Measurements from ENCODE around the gene ZFP36L1.

The ZFP36L1 gene

GRCh38 chr14:68816183-68816942, 23.5 kb upstream of the ZFP36L1 start:
- peak; percentile 83 for DNase-seq (ENCODE audit: low spot score)

GRCh38 chr14:68815298-68816182, 22.7 kb upstream of the ZFP36L1 start:
- peak; percentile 16 for DNase-seq (ENCODE audit: low spot score)

- peak; percentile 61 for DNase-seq (ENCODE audit: low spot score)
Measured at GRCh38 chr14:68814539-68815297, 21.9 kb upstream of the ZFP36L1 start.

- DNase-seq (ENCODE audit: low spot score), result no peak
Measured at GRCh38 chr14:68814238-68814538, 21.3 kb upstream of the ZFP36L1 start.

DNA sequence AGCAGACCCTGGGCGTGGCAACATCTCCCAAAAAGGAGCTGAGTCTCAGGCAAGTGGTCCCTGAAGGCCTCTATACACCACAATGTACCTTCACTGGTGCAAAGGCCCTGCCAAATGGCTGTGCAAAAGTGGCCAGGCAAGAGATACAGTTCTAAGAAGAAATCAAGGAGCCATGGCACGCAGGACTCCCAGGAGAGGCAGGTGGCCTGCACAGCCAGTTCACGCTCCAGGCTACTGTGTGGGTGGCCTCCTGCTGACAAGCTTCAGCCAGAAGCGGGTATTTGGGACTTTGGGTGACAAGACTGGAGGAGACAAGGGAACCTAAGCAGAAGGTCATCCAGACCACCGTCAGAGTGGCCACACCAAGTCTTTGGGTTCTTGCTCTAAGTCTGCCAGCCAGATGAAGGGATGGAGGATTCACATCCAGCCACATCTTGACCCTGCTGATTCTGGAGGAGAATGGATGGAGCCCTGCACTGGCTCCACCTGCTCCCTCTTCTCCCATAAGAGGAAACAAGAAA, 20.5 kb upstream of the ZFP36L1 start:
- DNase-seq (ENCODE audit: low spot score), result no peak

DNA sequence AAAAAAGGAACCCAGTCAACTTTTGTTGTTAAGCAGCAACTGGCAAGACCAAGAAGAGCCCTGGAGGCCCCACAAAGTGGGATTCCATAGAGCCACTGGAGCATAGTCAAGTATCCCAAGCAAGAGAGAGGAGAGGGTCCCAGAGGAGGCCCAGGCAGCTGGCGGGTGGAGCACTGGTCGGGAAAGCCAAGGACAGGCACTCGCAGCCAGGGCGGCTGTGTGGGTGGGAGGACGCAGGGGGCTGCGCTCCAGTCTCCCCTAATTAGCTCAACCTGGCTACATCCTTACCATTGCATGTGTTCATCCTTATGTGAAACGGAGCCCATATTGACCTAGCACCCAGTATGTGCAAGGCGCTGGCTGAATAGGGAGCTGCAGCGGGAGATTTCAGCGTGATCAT, 18.3 kb upstream of the ZFP36L1 start:
- DNase-seq (ENCODE audit: low spot score), result no peak

- DNase-seq (ENCODE audit: low spot score), result no peak
Measured at GRCh38 chr14:68810173-68811153, 17.6 kb upstream of the ZFP36L1 start.

DNA sequence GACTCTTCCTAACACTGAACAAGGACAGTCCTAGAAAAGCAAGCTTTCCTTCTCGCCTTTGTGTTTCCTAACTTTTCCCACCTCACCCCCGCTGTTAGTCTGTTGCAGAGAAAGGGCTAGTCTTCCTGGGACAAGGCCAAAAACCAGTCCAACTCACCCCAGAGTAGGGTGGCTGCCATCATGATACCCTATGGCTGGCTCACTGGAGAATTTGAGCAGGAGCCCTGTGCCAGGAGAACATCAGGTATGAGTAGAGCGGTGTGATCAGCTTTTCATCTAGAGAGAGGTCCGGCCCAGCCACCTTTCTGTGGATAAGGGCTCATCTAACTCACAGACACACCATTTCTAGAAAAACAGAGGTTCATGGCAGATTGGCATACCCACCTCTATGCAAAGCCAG, 16.7 kb upstream of the ZFP36L1 start:
- no peak for DNase-seq (ENCODE audit: low spot score)

- no peak for DNase-seq (ENCODE audit: low spot score)
Measured at GRCh38 chr14:68808696-68809480, 16.0 kb upstream of the ZFP36L1 start.

DNA sequence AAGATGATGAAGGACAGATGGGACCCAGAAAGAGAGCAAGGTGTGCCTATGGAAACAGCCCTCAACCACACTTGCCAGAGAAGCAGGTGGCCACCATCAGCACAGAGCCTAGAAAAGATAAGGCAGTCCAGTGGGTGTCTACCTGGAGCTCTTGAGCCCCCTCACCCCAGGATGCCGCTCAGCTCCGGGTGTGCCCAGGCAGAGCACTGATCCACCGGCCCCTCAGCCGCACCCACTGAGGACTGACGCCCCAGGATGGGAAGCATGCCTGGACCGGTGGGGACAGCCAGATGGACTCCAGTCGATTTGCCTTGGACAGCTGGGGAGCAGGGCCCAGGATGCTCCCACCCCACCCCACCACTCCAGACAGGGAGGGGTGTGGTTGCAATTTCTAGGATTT, 15.1 kb upstream of the ZFP36L1 start:
- DNase-seq (ENCODE audit: low spot score), result no peak

GRCh38 chr14:68807148-68807600, 14.3 kb upstream of the ZFP36L1 start:
- no peak for DNase-seq (ENCODE audit: low spot score)

DNA sequence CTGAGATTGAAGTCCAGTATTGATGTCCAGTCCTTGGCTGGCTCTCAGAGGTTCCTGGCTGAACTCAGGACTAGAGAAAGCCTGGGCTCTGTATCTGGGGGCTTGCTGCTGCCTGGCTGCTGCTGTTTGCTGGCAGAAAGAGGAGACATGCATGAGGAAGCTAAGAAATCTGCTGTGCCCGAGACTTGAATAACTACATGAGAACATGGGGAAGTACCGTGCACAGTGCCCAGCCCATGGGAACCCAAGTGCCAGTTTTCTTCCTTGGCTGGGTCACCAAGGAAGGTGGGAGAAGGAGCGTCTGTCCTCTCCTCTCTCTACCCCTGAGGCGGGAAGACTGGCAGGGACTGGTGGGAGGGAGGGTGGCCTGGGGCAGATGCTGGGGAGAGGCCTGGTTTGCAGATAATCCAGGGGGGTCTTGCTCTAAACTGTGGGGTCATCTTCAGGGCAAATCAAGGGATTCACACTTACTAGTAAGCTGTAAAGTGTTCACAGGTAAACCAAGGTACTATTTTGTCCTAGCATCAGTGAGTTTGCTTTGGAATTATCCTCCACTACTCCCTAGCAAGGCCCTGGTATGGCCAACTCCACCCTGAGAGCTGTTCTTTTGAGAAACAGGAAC, 13.8 kb upstream of the ZFP36L1 start:
- no peak for DNase-seq (ENCODE audit: low spot score)

- DNase-seq (ENCODE audit: low spot score), result no peak
Measured at GRCh38 chr14:68805414-68805813, 12.5 kb upstream of the ZFP36L1 start.

DNA sequence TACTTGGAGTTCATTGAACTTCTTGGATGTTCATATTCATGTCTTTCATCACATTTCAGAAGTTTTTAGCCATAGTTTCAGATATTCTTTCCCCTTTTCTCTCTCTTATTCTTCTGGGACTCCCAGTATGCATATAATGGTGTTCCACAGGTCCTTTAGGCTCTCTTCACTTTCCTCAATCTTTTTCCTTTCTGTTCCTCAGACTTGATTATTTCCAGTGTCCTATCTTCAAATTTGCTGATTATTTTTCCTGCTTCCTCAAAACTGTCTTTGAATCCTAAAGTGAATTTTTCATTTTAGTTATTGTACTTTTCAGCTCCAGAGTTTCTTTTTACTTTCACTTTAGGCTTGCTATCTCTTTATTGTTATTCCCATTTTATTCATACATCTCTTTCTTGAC, 8.8 kb upstream of the ZFP36L1 start:
- no peak for DNase-seq (ENCODE audit: low spot score)

DNA sequence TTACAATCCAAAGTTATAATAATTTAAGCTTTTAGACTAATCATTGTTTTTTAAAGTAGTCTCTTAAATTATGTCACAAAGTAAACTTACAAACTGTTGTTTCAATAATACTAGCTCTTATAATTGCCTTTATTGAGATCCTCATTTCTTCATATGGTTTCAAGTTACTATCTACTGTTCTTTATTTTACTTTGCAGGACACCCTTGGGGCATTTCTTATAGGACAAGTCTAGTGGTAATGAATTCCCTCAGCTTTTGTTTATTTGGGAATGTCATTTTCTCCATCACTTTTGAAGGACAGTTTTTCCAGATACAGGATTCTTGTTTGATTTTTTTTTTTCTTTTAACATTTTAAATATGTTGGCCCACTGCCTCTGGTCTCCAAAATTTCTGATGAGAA, 8.1 kb upstream of the ZFP36L1 start:
- DNase-seq (ENCODE audit: low spot score), result no peak

DNA sequence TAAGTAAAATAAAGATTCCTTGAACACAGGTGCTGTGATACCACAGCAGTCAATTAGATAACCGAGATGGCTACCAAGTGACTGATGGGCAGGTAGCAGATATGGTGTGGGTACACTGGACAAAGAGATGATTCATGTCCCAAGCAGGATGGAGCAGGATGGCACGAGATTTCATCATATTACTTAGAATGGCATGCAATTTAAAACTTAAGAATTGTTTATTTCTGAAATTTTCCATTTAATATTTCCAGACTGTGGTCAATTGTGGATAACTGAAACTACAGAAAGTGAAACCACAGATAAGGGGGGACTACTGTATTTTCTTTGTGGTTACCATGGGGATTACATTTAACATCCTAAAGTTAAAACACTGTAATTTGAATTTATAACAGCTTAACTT, 7.5 kb upstream of the ZFP36L1 start:
- DNase-seq (ENCODE audit: low spot score), result no peak

GRCh38 chr14:68798621-68799020, 5.8 kb upstream of the ZFP36L1 start:
- DNase-seq (ENCODE audit: low spot score), result no peak

GRCh38 chr14:68797121-68797670, 4.3 kb upstream of the ZFP36L1 start:
- no peak for DNase-seq (ENCODE audit: low spot score)

- DNase-seq (ENCODE audit: low spot score), result no peak
Measured at GRCh38 chr14:68796418-68797101, 3.7 kb upstream of the ZFP36L1 start.

Data from cerebellar cortex (tissue), 1 donor.